OCI-LY7 (cell line): ENCODE measurements around the gene HIRIP3. TPM values are rescaled to one million over a fixed set of nuclear protein-coding genes. Genes with fewer than 3 reads are reported as not detected.
"Not testable (repeated sequence)": the region's sequence is repeated elsewhere in the genome, so short reads cannot be mapped to it uniquely, and the experiment has no call there.

Experiments
- Bru-seq: library from RNA; stranded (reverse); fragments of 400-500 nt; gene quantifications from one replicate; lab custom pipeline; 2021; lab: Mats Ljungman, UMichigan
- BruChase-seq, 2 experiments: library from RNA; stranded (reverse); fragments of 400-500 nt; gene quantifications; one replicate each; lab custom pipeline; 2021; lab: Mats Ljungman, UMichigan
- BruUV-seq: library from RNA; stranded (reverse); fragments of 400-500 nt; replicated peaks from 2 replicates; lab custom pipeline; 2021; lab: Mats Ljungman, UMichigan
- CTCF ChIA-PET: fragments of 300-600 bp; sonication (Branson Sonifier 250); formaldehyde crosslinking; loops from one replicate; lab custom pipeline; 2022; ENCODE audit warnings: antibody characterized with exemption; ENCODE audit not compliant: unreplicated experiment; lab: Charles Lee
- POLR2A ChIA-PET: fragments of 300-600 bp; sonication (Branson Sonifier 250); formaldehyde crosslinking; loops from one replicate; lab custom pipeline; 2022; ENCODE audit warnings: antibody characterized with exemption; lab: Charles Lee
- DNase-seq: peaks from one replicate; pipeline ENCODE4 v3.0.0-alpha.2; 2015; ENCODE audit warnings: low spot score
- H2AFZ ChIP-seq: fragments of 200-600 bp; sonication (generic), shearing (Covaris generic); 2 replicates; pipeline ENCODE4 v1.6.1; 2014; ENCODE audit warnings: mild to moderate bottlenecking, antibody characterized with exemption, low read length, moderate library complexity
- H3K27ac ChIP-seq: fragments of 200-600 bp; sonication (generic); 2 replicates; pipeline ENCODE4 v1.5.1; 2014; ENCODE audit warnings: mixed run types, low read depth, mild to moderate bottlenecking, moderate library complexity, low read length, inconsistent platforms; ENCODE audit not compliant: poor library complexity, severe bottlenecking
- H3K36me3 ChIP-seq: fragments of 200-600 bp; sonication (generic); 2 replicates; pipeline ENCODE4 v1.6.1; 2014; ENCODE audit warnings: mild to moderate bottlenecking, antibody characterized with exemption, low read length, moderate library complexity, mixed read lengths; ENCODE audit not compliant: insufficient read depth
- H3K4me1 ChIP-seq: fragments of 200-600 bp; sonication (generic); 2 replicates; pipeline ENCODE4 v1.5.1; 2014; ENCODE audit warnings: mild to moderate bottlenecking, low read length; ENCODE audit not compliant: insufficient read depth, poor library complexity, severe bottlenecking
- H3K4me2 ChIP-seq: fragments of 200-600 bp; sonication (generic); 2 replicates; pipeline ENCODE4 v1.6.1; 2014; ENCODE audit warnings: mild to moderate bottlenecking, low read length
- H3K4me3 ChIP-seq: fragments of 200-600 bp; sonication (generic); 2 replicates; pipeline ENCODE4 v1.5.1; 2014; ENCODE audit warnings: mild to moderate bottlenecking, low read depth, low read length; ENCODE audit not compliant: poor library complexity, severe bottlenecking
- H3K79me2 ChIP-seq: fragments of 200-600 bp; sonication (generic); 2 replicates; pipeline ENCODE4 v1.6.1; 2016; ENCODE audit warnings: low read depth, mild to moderate bottlenecking, low read length, moderate library complexity, mixed read lengths; ENCODE audit not compliant: insufficient read depth
- H3K9me2 ChIP-seq: fragments of 200-600 bp; sonication (generic); 2 replicates; pipeline ENCODE4 v1.6.1; 2016; ENCODE audit warnings: mild to moderate bottlenecking, low read length, mixed read lengths; ENCODE audit not compliant: insufficient read depth
- H3K9me3 ChIP-seq: fragments of 200-600 bp; sonication (generic); 2 replicates; pipeline ENCODE4 v1.6.1; 2014; ENCODE audit warnings: mild to moderate bottlenecking, mixed run types, low read length, mixed read lengths
- H4K20me1 ChIP-seq: fragments of 200-600 bp; sonication (generic); 2 replicates; pipeline ENCODE4 v1.6.1; 2014; ENCODE audit warnings: mild to moderate bottlenecking, antibody characterized with exemption, low read length, moderate library complexity, mixed read lengths; ENCODE audit not compliant: insufficient read depth
- EZH2phosphoT487 ChIP-seq: fragments of 200-600 bp; sonication (generic); IDR thresholded peaks from 2 replicates; pipeline ENCODE4 v1.6.1; 2018; ENCODE audit warnings: low read depth, borderline replicate concordance, mild to moderate bottlenecking, mixed run types, antibody characterized with exemption, low read length, moderate library complexity, mixed read lengths
- intact Hi-C: fragments of 100-400 bp; cut with micrococcal nuclease; formaldehyde crosslinking; loops from one replicate; pipeline ENCODE4 v1.10.0; 2022; ENCODE audit not compliant: unreplicated experiment
- long read RNA-seq: library from polyadenylated mRNA; stranded (forward); transcript quantifications from one replicate; pipeline ENCODE4 v2.0.0, GENCODE V29; 2022
- total RNA-seq, 2 experiments: library from RNA; depleted of rRNA in 1 of 2; stranded (reverse); fragments of >200 nt in 1 of 2; shearing (Covaris generic) in 1 of 2; gene quantifications; 2 replicates each; pipeline ENCODE4 v1.2.3, GENCODE V29; 2014 to 2022
- TF ChIP-seq, protein P1 (sequence below): fragments of 200-600 bp; sonication (generic); conservative IDR thresholded peaks from 2 replicates; pipeline ENCODE4 v1.5.1; 2014; ENCODE audit warnings: mild to moderate bottlenecking, antibody characterized with exemption, low read length, moderate library complexity, mixed read lengths

HIRIP3 gene
- total RNA-seq (2014; rRNA removed; shearing (Covaris generic)) (54.4 and 60.4 TPM in 2 replicates), total RNA-seq (2022) (43.2 and 52.3 TPM in 2 replicates), Bru-seq, nascent RNA (percentile 81 among the genes with signal in this experiment), BruChase-seq, experiment 1, labeled RNA remaining after a 6-hour chase (percentile 87 among the genes with signal in this experiment), BruChase-seq, experiment 2, labeled RNA remaining after a 2-hour chase (percentile 85 among the genes with signal in this experiment)
- long read RNA-seq, transcript HIRIP3-204 (6 exons, 988 nt), result minor isoform, 23 of 178 reads
- long read RNA-seq, transcript HIRIP3-201 (7 exons, 3,388 nt), result major isoform, 125 of 178 reads
- long read RNA-seq, partial matches to known transcripts, result 19 of 178 reads
- long read RNA-seq, other reads (novel, unspliced or antisense), result 10 of 178 reads

DNA sequence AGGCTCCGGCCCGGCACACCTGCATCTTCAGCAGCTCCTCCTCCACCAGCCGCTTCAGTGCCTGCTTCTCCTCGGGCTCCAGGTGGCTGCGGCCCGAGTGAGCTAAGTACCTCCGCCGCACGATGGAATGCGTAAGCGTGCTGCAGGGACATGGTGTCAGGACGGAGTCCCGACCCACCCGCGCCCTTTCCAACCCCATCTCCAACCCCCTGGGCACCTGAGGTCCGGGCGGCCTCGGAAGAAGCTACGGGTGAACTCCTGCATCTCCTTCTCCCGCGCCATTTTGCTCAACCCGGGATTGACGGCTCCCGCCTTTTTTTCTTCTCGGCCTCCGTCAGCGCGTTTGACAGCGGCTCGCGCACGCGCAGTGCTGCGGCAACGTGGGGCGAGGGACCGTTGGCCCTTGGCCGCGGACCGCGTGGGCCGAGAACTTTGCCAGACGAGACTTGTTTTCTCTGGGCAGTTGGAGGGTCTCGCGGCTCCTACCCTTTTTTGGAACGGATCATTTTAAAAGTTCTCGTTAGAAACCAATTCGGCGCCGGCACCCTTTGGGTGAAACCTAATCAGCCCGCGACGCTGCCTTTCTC lies at the start of gene HIRIP3:
HIRIP3 (minus strand) TSS at position 294 of the 587 bp plus-strand sequence; CDS start at position 282, 12 bp downstream.
- H3K4me1 ChIP-seq, result peaks cover 27% of the 10 kb centered on the region
- TF ChIP-seq, protein P1, sequence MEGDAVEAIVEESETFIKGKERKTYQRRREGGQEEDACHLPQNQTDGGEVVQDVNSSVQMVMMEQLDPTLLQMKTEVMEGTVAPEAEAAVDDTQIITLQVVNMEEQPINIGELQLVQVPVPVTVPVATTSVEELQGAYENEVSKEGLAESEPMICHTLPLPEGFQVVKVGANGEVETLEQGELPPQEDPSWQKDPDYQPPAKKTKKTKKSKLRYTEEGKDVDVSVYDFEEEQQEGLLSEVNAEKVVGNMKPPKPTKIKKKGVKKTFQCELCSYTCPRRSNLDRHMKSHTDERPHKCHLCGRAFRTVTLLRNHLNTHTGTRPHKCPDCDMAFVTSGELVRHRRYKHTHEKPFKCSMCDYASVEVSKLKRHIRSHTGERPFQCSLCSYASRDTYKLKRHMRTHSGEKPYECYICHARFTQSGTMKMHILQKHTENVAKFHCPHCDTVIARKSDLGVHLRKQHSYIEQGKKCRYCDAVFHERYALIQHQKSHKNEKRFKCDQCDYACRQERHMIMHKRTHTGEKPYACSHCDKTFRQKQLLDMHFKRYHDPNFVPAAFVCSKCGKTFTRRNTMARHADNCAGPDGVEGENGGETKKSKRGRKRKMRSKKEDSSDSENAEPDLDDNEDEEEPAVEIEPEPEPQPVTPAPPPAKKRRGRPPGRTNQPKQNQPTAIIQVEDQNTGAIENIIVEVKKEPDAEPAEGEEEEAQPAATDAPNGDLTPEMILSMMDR, result no peak
- no peak for TF ChIP-seq EZH2phosphoT487
- no peaks in the 10 kb centered on the region for H3K9me3 ChIP-seq
- peak within 1 kb of the TSS; percentile 88 for H3K4me2 ChIP-seq
- H4K20me1 ChIP-seq, result no peaks in the 10 kb centered on the region
- H3K4me3 ChIP-seq, result peak within 1 kb of the TSS; percentile 85
- ChIA-PET POLR2A (interaction anchor here (0.6 to 2.9 kb wide), 9 partner anchors 16 to 333 kb away, joined by 3 to 11 read pairs (median 4); partner anchors contain the start of genes KCTD13, KIF22, MAZ and SPN), CTCF (interaction anchor here (0.6 to 1.2 kb wide), 2 partner anchors 37 to 293 kb away, joined by 4 read pairs; no protein-coding TSS in a partner anchor)
- peak within 1 kb of the TSS; percentile 75 for H2AFZ ChIP-seq
- H3K79me2 ChIP-seq, result peaks cover 12% of the 10 kb centered on the region; the same call in 1 of the 2 replicates
- no peaks in the 10 kb centered on the region for H3K9me2 ChIP-seq
- H3K27ac ChIP-seq, result peak within 1 kb of the TSS; percentile 90
- peaks cover 57% of the 10 kb centered on the region for H3K36me3 ChIP-seq
- BruUV-seq, result no TSS peak
- DNase-seq, result peak; percentile 92
- intact Hi-C loops, result loop anchor here (5.0 to 10.0 kb wide), 2 partner anchors 188 to 379 kb away; partner anchors contain the start of genes MAZ, MYL11 and TBC1D10B

GRCh38 chr16:30041841-30042240 lies 46.4 kb upstream of the HIRIP3 start:
- intact Hi-C loops, result loop anchor here (2.0 kb wide), 1 partner anchor 51 kb away; no protein-coding TSS in a partner anchor
- Histone ChIP-seq H3K4me1 (no peaks in the 10 kb centered on the region), H4K20me1 (no peaks in the 10 kb centered on the region), H3K27ac (no peak overlapping the region), H3K9me2 (no peaks in the 10 kb centered on the region), H3K9me3 (no peaks in the 10 kb centered on the region), H2AFZ (no peak overlapping the region), H3K4me2 (no peak overlapping the region), H3K36me3 (no peaks in the 10 kb centered on the region), H3K79me2 (no peaks in the 10 kb centered on the region), H3K4me3 (no peak overlapping the region)
- POLR2A ChIA-PET, result interaction anchor here (1.2 kb wide), 1 partner anchor 22 kb away, joined by 3 read pairs; no protein-coding TSS in a partner anchor
- no TSS peak for BruUV-seq
- CTCF ChIA-PET, result no interaction called here
- peak; percentile 39 for DNase-seq
- TF ChIP-seq, protein P1, result peak; percentile 76
- TF ChIP-seq EZH2phosphoT487, result no peak

DNA sequence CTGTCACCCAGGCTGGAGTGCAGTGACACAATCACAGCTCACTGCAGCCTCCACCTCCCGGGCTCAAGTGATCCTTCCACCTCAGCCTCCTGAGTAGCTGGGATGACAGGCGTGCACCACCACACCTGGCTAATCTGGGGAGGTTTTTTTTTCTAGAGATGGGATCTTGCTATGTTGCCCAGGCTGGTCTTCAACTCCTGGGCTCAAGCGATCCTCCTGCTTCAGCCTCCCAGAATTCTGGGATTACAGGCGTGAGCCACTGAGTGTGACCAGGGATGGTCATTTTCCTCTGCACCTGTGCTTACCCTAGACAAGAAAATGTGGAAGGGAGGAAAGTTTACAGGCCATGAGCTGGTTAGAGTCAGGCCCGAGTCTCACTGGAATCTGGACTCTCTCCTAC lies 45.3 kb upstream of the HIRIP3 start:
- CTCF ChIA-PET, H4K20me1 ChIP-seq, DNase-seq, H2AFZ ChIP-seq, H3K4me2 ChIP-seq, H3K9me3 ChIP-seq, intact Hi-C loops, H3K79me2 ChIP-seq, H3K27ac ChIP-seq, H3K9me2 ChIP-seq, H3K36me3 ChIP-seq, BruUV-seq, H3K4me3 ChIP-seq, H3K4me1 ChIP-seq: not testable (repeated sequence)
- POLR2A ChIA-PET, result interaction anchor here (1.2 kb wide), 1 partner anchor 23 kb away, joined by 3 read pairs; no protein-coding TSS in a partner anchor
